Activated T-helper 1 cell treated with anti-CD3 and anti-CD28 coated beads, Interleukin-2, amount 50 U/mL, for 16 hours (primary cell): ENCODE results near the gene LRRC37A.
"Not testable (repeated sequence)": the region's sequence is repeated elsewhere in the genome, so short reads cannot be mapped to it uniquely, and the experiment has no call there.

Experiments used
- DNase-seq, 2 donors: peaks; one replicate each; pipeline ENCODE4 v3.0.0-alpha.2; 2020; ENCODE audit warnings: low read depth in 1 of 2, low spot score in 1 of 2

Gene LRRC37A

GRCh38 chr17:46286764-46287221, 8.1 kb upstream of the LRRC37A start:
- peak in 1 of 2 donors; percentile 18 for DNase-seq

GRCh38 chr17:46287587-46287986, 7.3 kb upstream of the LRRC37A start:
- not testable (repeated sequence) for DNase-seq

- DNase-seq, result not testable (repeated sequence)
Measured at GRCh38 chr17:46290906-46291546, 3.9 kb upstream of the LRRC37A start.

- not testable (repeated sequence) for DNase-seq
Measured at GRCh38 chr17:46291618-46292017, 3.3 kb upstream of the LRRC37A start.

- not testable (repeated sequence) for DNase-seq
Measured at GRCh38 chr17:46341220-46341619, 46.3 kb downstream of the LRRC37A start.

GRCh38 chr17:46342131-46342530, 47.2 kb downstream of the LRRC37A start:
- not testable (repeated sequence) for DNase-seq

GRCh38 chr17:46348345-46348744, 53.4 kb downstream of the LRRC37A start:
- not testable (repeated sequence) for DNase-seq

- DNase-seq, result not testable (repeated sequence)
Measured at GRCh38 chr17:46349060-46349459, 54.1 kb downstream of the LRRC37A start.

- not testable (repeated sequence) for DNase-seq
Measured at GRCh38 chr17:46353856-46354255, 58.9 kb downstream of the LRRC37A start.

- DNase-seq, result not testable (repeated sequence)
Measured at GRCh38 chr17:46361145-46361735, 66.3 kb downstream of the LRRC37A start.

- DNase-seq, result peak; percentile 41 to 50
Measured at GRCh38 chr17:46361755-46362154, 66.8 kb downstream of the LRRC37A start, which contains the start of gene ARL17B. Gene ARL17B, minus strand, starts transcription at chr17:46361766. Its CDS starts 3,369 bp downstream, at chr17:46358397.

- DNase-seq, result not testable (repeated sequence)
Measured at GRCh38 chr17:46367520-46367919, 72.6 kb downstream of the LRRC37A start.

GRCh38 chr17:46372236-46373229, 77.6 kb downstream of the LRRC37A start:
- not testable (repeated sequence) for DNase-seq

- not testable (repeated sequence) for DNase-seq
Measured at GRCh38 chr17:46373418-46373817, 78.5 kb downstream of the LRRC37A start.

- not testable (repeated sequence) for DNase-seq
Measured at GRCh38 chr17:46383118-46383517, 88.2 kb downstream of the LRRC37A start.

- DNase-seq, result not testable (repeated sequence)
Measured at GRCh38 chr17:46385491-46385890, 90.6 kb downstream of the LRRC37A start.
